KBM-7 (cell line): Measurements from ENCODE around the gene MYL5.

Experiments
- DNase-seq: peaks from one replicate; pipeline ENCODE4 v3.0.0-alpha.2; 2015
- in situ Hi-C: fragments of 300-500 bp; cut with MboI; formaldehyde crosslinking; loops from 2 replicates; pipeline ENCODE4 v1.14.3; 2020; ENCODE audit warnings: low sequenced_read_pairs, low pct_unique_long_range_greater_than_20kb, mixed read lengths

The MYL5 gene

GRCh38 chr4:674172-675035, at the start of gene MYL5, which contains the start of gene ATP5ME:
Gene MYL5 (plus strand): TSS chr4:674542. CDS start chr4:678027, 3,485 bp downstream.
Gene ATP5ME (minus strand): TSS chr4:674276. CDS start chr4:674247, 29 bp downstream.
- DNase-seq, result peak; percentile 96
- in situ Hi-C loops, result no loop called here

- no peak for DNase-seq
- in situ Hi-C loops, result no loop called here
Measured at GRCh38 chr4:624705-625590, 49.4 kb upstream of the MYL5 start, which contains the start of gene PDE6B. Gene PDE6B (plus strand): TSS chr4:625573. CDS start chr4:625627, 54 bp downstream.

- in situ Hi-C loops, result no loop called here
- no peak for DNase-seq
Measured at GRCh38 chr4:625631-626161, 48.6 kb upstream of the MYL5 start.

GRCh38 chr4:626201-627091, 47.9 kb upstream of the MYL5 start:
- in situ Hi-C loops, result no loop called here
- DNase-seq, result no peak

- no peak for DNase-seq
- in situ Hi-C loops, result no loop called here
Measured at GRCh38 chr4:627347-628125, 46.8 kb upstream of the MYL5 start.

GRCh38 chr4:628311-628741, 46.0 kb upstream of the MYL5 start:
- in situ Hi-C loops, result no loop called here

GRCh38 chr4:628821-629635, 45.3 kb upstream of the MYL5 start:
- no peak for DNase-seq
- in situ Hi-C loops, result no loop called here

More at GRCh38 chr4:628311-628741, 46.0 kb upstream of the MYL5 start:
- DNase-seq, result no peak

- DNase-seq, result no peak
- in situ Hi-C loops, result no loop called here
Measured at GRCh38 chr4:629636-629914, 44.8 kb upstream of the MYL5 start.

- no peak for DNase-seq
- in situ Hi-C loops, result no loop called here
Measured at GRCh38 chr4:629915-630641, 44.3 kb upstream of the MYL5 start.

- no peak for DNase-seq
- in situ Hi-C loops, result no loop called here
Measured at GRCh38 chr4:630656-631055, 43.7 kb upstream of the MYL5 start.

- in situ Hi-C loops, result no loop called here
- no peak for DNase-seq
Measured at GRCh38 chr4:632196-632790, 42.0 kb upstream of the MYL5 start.

GRCh38 chr4:632926-633325, 41.4 kb upstream of the MYL5 start:
- DNase-seq, result no peak
- in situ Hi-C loops, result no loop called here

GRCh38 chr4:633406-633805, 40.9 kb upstream of the MYL5 start:
- in situ Hi-C loops, result no loop called here
- no peak for DNase-seq

- DNase-seq, result no peak
- in situ Hi-C loops, result no loop called here
Measured at GRCh38 chr4:633976-634598, 40.3 kb upstream of the MYL5 start.

GRCh38 chr4:634599-634985, 39.8 kb upstream of the MYL5 start:
- no peak for DNase-seq
- in situ Hi-C loops, result no loop called here
